ENCODE results near the gene FOXP4. TPM values are rescaled to one million over a fixed set of nuclear protein-coding genes. Genes with fewer than 3 reads are reported as not detected.

FOXP4 gene
- total RNA-seq, 1 donor from 2014 or later, result 41.9 TPM

DNA sequence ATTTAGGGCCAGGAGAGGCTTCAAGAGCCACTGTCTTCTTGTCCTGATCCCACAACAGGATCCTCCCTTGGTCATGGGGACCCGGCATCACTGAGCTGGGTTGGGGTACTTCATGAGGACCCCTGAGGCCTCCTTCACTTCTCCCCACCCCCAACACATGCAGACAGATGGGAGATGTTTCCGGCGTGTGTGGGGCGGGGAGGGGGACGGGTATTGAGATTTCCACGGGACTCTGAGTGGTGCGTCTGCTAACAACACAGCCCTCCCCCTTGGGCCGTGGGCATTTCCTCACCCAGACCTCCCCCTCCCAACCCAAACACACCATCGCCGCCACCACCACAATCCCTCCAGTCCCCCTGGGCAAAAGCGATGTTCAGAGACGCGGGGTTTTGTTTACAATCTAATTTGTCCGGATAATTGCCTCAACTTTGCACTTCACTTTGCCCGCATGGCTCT, 906 bp upstream of the FOXP4 start:
- Mint-ChIP-seq H3K27ac (ENCODE audit: unreplicated experiment) (peak overlapping the region; percentile 34), H3K36me3 (ENCODE audit: low read depth, unreplicated experiment) (peaks cover 1% of the 10 kb centered on the region), H3K9me3 (ENCODE audit: unreplicated experiment) (no peaks in the 10 kb centered on the region), H3K4me3 (ENCODE audit: unreplicated experiment) (peak overlapping the region; percentile 78), H3K4me1 (ENCODE audit: low read depth, unreplicated experiment) (peaks cover 7% of the 10 kb centered on the region), H3K27me3 (ENCODE audit: low read depth, unreplicated experiment) (peaks cover 39% of the 10 kb centered on the region)
- Histone ChIP-seq H3K4me3 (ENCODE audit: insufficient read depth, low read depth, low read length) (peak overlapping the region; percentile 72), H3K27ac (ENCODE audit: low read depth, low read length) (no peak overlapping the region), H3K4me2 (ENCODE audit: low read length) (peak overlapping the region; percentile 99), H2AFZ (ENCODE audit: low read depth, low read length) (peak overlapping the region; percentile 86), H3K9ac (ENCODE audit: low read length) (peak overlapping the region; percentile 59), H3K79me2 (ENCODE audit: insufficient read depth, low read length) (peaks cover 32% of the 10 kb centered on the region), H4K20me1 (ENCODE audit: insufficient read depth, low read length) (peaks cover 32% of the 10 kb centered on the region), H3K4me1 (ENCODE audit: insufficient read depth, low read length) (peaks cover 17% of the 10 kb centered on the region), H3K27me3 (ENCODE audit: insufficient read depth, low read length) (peaks cover 2% of the 10 kb centered on the region), H3K36me3 (ENCODE audit: insufficient read depth, low read length) (no peaks in the 10 kb centered on the region), H3K9me3 (ENCODE audit: insufficient read depth, low read depth, low read length) (no peaks in the 10 kb centered on the region)
- TF ChIP-seq CTCF (IDR thresholded peaks at IDR 0.05; ENCODE audit: insufficient read depth, low read depth, low read length) (no peak), EZH2 (IDR thresholded peaks at IDR 0.05; ENCODE audit: insufficient read depth, low read length) (no peak)
- DNase-seq (ENCODE audit: low read depth) (no peak), FAIRE-seq (no peak)

- Histone ChIP-seq H3K27ac (ENCODE audit: low read depth, low read length) (no peak overlapping the region), H3K27me3 (ENCODE audit: insufficient read depth, low read length) (peaks cover 2% of the 10 kb centered on the region), H3K36me3 (ENCODE audit: insufficient read depth, low read length) (no peaks in the 10 kb centered on the region), H3K4me1 (ENCODE audit: insufficient read depth, low read length) (peaks cover 17% of the 10 kb centered on the region), H3K9ac (ENCODE audit: low read length) (peak overlapping the region; percentile 77), H3K9me3 (ENCODE audit: insufficient read depth, low read depth, low read length) (no peaks in the 10 kb centered on the region), H3K4me3 (ENCODE audit: insufficient read depth, low read depth, low read length) (peak overlapping the region; percentile 85), H3K4me2 (ENCODE audit: low read length) (peak overlapping the region; percentile 99), H3K79me2 (ENCODE audit: insufficient read depth, low read length) (peaks cover 44% of the 10 kb centered on the region), H4K20me1 (ENCODE audit: insufficient read depth, low read length) (peaks cover 44% of the 10 kb centered on the region), H2AFZ (ENCODE audit: low read depth, low read length) (peak overlapping the region; percentile 56)
- peaks cover 4% of the 10 kb centered on the region for H3K36me3 Mint-ChIP-seq (ENCODE audit: low read depth, unreplicated experiment)
- H3K4me3 Mint-ChIP-seq (ENCODE audit: unreplicated experiment), result no peak overlapping the region
- no peak for TF ChIP-seq EZH2 (IDR thresholded peaks at IDR 0.05; ENCODE audit: insufficient read depth, low read length)
- TF ChIP-seq CTCF (IDR thresholded peaks at IDR 0.05; ENCODE audit: insufficient read depth, low read depth, low read length), result no peak
- FAIRE-seq (no peak), DNase-seq (ENCODE audit: low read depth) (peak; percentile 22)
- H3K4me1 Mint-ChIP-seq (ENCODE audit: low read depth, unreplicated experiment), result peaks cover 8% of the 10 kb centered on the region
- H3K9me3 Mint-ChIP-seq (ENCODE audit: unreplicated experiment), result no peaks in the 10 kb centered on the region
- H3K27ac Mint-ChIP-seq (ENCODE audit: unreplicated experiment), result no peak overlapping the region
- peaks cover 28% of the 10 kb centered on the region for H3K27me3 Mint-ChIP-seq (ENCODE audit: low read depth, unreplicated experiment)
These were observed 289 bp downstream of the FOXP4 start for GRCh38 chr6:41546475-41546865.

All from astrocyte (in vitro differentiated cells and primary cell).